Activated CD8-positive, alpha-beta T cell treated with anti-CD3 and anti-CD28 coated beads for 36 hours (primary cell): Measurements from ENCODE around the gene PDK2. TPM values are rescaled to one million over a fixed set of nuclear protein-coding genes. Genes with fewer than 3 reads are reported as not detected.

Experiments
- ATAC-seq: fragments of 200-7000 bp; cut with Tn5 transposase; one replicate; pipeline ENCODE4 v1.10.0; 2021; ENCODE audit warnings: mild to moderate bottlenecking, moderate library complexity
- CTCF ChIA-PET: fragments of 350-600 bp; sonication (Branson Sonifier 250); formaldehyde crosslinking; loops from one replicate; lab custom pipeline; 2021; ENCODE audit warnings: antibody characterized with exemption; lab: Charles Lee
- POLR2A ChIA-PET: fragments of 350-600 bp; sonication (Branson Sonifier 250); formaldehyde crosslinking; loops from one replicate; lab custom pipeline; 2021; ENCODE audit warnings: antibody characterized with exemption; lab: Charles Lee
- DNase-seq: peaks from one replicate; pipeline ENCODE4 v3.0.0-alpha.2; 2020
- H3K27ac Mint-ChIP-seq: one replicate; pipeline ENCODE4 v1.8.0; 2021; ENCODE audit warnings: mild to moderate bottlenecking, mixed read lengths
- H3K27me3 Mint-ChIP-seq: one replicate; pipeline ENCODE4 v1.8.0; 2021; ENCODE audit warnings: mixed read lengths
- H3K36me3 Mint-ChIP-seq: one replicate; pipeline ENCODE4 v1.8.0; 2021; ENCODE audit warnings: low read depth, mixed read lengths
- H3K4me1 Mint-ChIP-seq: one replicate; pipeline ENCODE4 v1.8.0; 2021; ENCODE audit warnings: low read depth, mixed read lengths
- H3K4me3 Mint-ChIP-seq: one replicate; pipeline ENCODE4 v1.8.0; 2021; ENCODE audit warnings: mild to moderate bottlenecking, moderate library complexity, mixed read lengths
- H3K9me3 Mint-ChIP-seq: one replicate; pipeline ENCODE4 v1.8.0; 2021; ENCODE audit warnings: mixed read lengths
- intact Hi-C: fragments of 100-400 bp; cut with micrococcal nuclease; formaldehyde crosslinking; loops from one replicate; pipeline ENCODE4 v1.10.0; 2022
- total RNA-seq, 2 experiments: library from RNA; stranded (reverse); gene quantifications; one replicate each; pipeline ENCODE4 v1.2.3, GENCODE V29; 2021
- TF ChIP-seq, protein P1 (sequence below): fragments of 200-600 bp; IDR thresholded peaks from one replicate; pipeline ENCODE4 v1.8.0; 2022; ENCODE audit warnings: antibody characterized with exemption, mild to moderate bottlenecking

The PDK2 gene
- total RNA-seq, 2 experiments from 2014 or later = 6.0 to 7.7 TPM

DNA sequence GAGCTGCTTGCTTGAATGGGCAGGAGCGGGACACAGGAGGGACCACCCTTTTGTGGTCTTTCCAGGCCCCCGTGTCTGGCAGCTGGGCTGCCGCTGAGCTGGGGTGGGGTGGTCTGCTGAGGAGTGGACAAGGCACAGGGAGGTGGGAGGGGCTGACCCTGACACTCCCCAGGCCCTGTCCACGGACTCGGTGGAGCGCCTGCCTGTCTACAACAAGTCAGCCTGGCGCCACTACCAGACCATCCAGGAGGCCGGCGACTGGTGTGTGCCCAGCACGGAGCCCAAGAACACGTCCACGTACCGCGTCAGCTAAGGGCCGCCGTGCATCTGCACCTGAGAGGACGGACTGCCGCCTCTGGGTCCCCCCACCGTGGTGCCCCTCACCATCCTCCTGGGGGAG lies 14.6 kb downstream of the PDK2 start:
- intact Hi-C loops = loop anchor here (10.0 kb wide), 1 partner anchor 55 kb away; the partner anchor contains the start of gene SGCA
- DNase-seq (no peak), ATAC-seq (no peak)
- H3K9me3 Mint-ChIP-seq = no peaks in the 10 kb centered on the region
- ChIA-PET CTCF (interaction anchor here (1.1 to 4.8 kb wide), 3 partner anchors 13 to 90 kb away, joined by 3 to 23 read pairs (median 3); no protein-coding TSS in a partner anchor), POLR2A (no interaction called here)
- TF ChIP-seq, protein P1, sequence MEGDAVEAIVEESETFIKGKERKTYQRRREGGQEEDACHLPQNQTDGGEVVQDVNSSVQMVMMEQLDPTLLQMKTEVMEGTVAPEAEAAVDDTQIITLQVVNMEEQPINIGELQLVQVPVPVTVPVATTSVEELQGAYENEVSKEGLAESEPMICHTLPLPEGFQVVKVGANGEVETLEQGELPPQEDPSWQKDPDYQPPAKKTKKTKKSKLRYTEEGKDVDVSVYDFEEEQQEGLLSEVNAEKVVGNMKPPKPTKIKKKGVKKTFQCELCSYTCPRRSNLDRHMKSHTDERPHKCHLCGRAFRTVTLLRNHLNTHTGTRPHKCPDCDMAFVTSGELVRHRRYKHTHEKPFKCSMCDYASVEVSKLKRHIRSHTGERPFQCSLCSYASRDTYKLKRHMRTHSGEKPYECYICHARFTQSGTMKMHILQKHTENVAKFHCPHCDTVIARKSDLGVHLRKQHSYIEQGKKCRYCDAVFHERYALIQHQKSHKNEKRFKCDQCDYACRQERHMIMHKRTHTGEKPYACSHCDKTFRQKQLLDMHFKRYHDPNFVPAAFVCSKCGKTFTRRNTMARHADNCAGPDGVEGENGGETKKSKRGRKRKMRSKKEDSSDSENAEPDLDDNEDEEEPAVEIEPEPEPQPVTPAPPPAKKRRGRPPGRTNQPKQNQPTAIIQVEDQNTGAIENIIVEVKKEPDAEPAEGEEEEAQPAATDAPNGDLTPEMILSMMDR = no peak
- H3K27ac Mint-ChIP-seq = no peak overlapping the region
- H3K36me3 Mint-ChIP-seq = no peaks in the 10 kb centered on the region
- H3K4me3 Mint-ChIP-seq = no peak overlapping the region
- H3K4me1 Mint-ChIP-seq = no peaks in the 10 kb centered on the region
- H3K27me3 Mint-ChIP-seq = peaks cover 2% of the 10 kb centered on the region

- TF ChIP-seq, protein P1 = no peak
- no peaks in the 10 kb centered on the region for H3K36me3 Mint-ChIP-seq
- ChIA-PET POLR2A (no interaction called here), CTCF (interaction anchor here (1.1 to 4.8 kb wide), 2 partner anchors 17 to 89 kb away, joined by 3 to 23 read pairs; no protein-coding TSS in a partner anchor)
- intact Hi-C loops = loop anchor here (10.0 kb wide), 1 partner anchor 54 kb away; the partner anchor contains the start of gene SGCA
- H3K9me3 Mint-ChIP-seq = no peaks in the 10 kb centered on the region
- H3K4me1 Mint-ChIP-seq = peaks cover 4% of the 10 kb centered on the region
- H3K4me3 Mint-ChIP-seq = no peak overlapping the region
- peaks cover 9% of the 10 kb centered on the region for H3K27me3 Mint-ChIP-seq
- DNase-seq (no peak), ATAC-seq (no peak)
- no peak overlapping the region for H3K27ac Mint-ChIP-seq
Observed at GRCh38 chr17:50110591-50111349, 15.6 kb downstream of the PDK2 start.

- Mint-ChIP-seq H3K27me3 (peaks cover 15% of the 10 kb centered on the region), H3K27ac (no peak overlapping the region), H3K36me3 (no peaks in the 10 kb centered on the region), H3K9me3 (no peaks in the 10 kb centered on the region), H3K4me3 (no peak overlapping the region), H3K4me1 (peaks cover 7% of the 10 kb centered on the region)
- ChIA-PET POLR2A (interaction anchor here (0.7 to 1.3 kb wide), 4 partner anchors 10 to 34 kb away, joined by 3 read pairs; no protein-coding TSS in a partner anchor), CTCF (interaction anchor here (1.1 to 4.2 kb wide), 6 partner anchors 8 to 88 kb away, joined by 3 to 23 read pairs (median 4); no protein-coding TSS in a partner anchor)
- TF ChIP-seq, protein P1 = no peak
- intact Hi-C loops = loop anchor here (10.0 kb wide), 1 partner anchor 53 kb away; the partner anchor contains the start of gene SGCA
- DNase-seq = no peak
- no peak for ATAC-seq
Observed at GRCh38 chr17:50111673-50112655, 16.8 kb downstream of the PDK2 start.

DNA sequence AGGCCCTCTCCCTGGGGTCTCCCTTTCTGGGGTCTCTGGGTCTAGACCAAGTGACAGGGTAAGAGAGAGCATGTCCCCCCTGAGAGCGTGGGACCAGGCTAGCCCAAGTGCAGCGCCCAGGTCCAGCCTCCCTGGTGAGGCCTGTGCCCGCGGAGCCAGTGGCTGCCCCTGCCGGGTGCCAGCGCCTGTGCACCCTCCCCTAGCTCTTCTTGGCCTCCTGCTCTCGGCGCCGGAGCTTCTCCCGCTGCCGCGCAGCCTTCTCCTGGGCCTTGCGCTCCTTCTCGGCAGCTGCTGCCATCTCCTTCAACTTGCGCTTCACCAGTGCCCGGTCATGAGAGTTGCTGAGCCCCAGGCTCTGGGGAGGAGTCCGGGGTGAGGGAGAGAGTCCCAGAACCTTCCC lies 17.5 kb downstream of the PDK2 start:
- Mint-ChIP-seq H3K27me3 (peaks cover 18% of the 10 kb centered on the region), H3K9me3 (no peaks in the 10 kb centered on the region), H3K4me3 (no peak overlapping the region), H3K4me1 (peaks cover 11% of the 10 kb centered on the region), H3K36me3 (no peaks in the 10 kb centered on the region), H3K27ac (no peak overlapping the region)
- no peak for ATAC-seq
- TF ChIP-seq, protein P1 = no peak
- ChIA-PET POLR2A (interaction anchor here (1.3 kb wide), 1 partner anchor 15 kb away, joined by 3 read pairs; no protein-coding TSS in a partner anchor), CTCF (interaction anchor here (1.2 to 4.2 kb wide), 4 partner anchors 9 to 27 kb away, joined by 3 to 23 read pairs (median 4); no protein-coding TSS in a partner anchor)
- intact Hi-C loops = loop anchor here (10.0 kb wide), 1 partner anchor 52 kb away; the partner anchor contains the start of gene SGCA
- no peak for DNase-seq
